HepG2 (cell line): Measurements from ENCODE around the gene ALB. TPM values are rescaled to one million over a fixed set of nuclear protein-coding genes. Genes with fewer than 3 reads are reported as not detected.

Source experiments
- CEBPG ChIP-seq: IDR thresholded peaks from 2 replicates; pipeline ENCODE4 v1.6.1; 2016
- FOXK2 ChIP-seq: fragments of 450-650 bp; IDR thresholded peaks from 2 replicates; pipeline ENCODE4 v1.6.1; 2016
- GATAD2A ChIP-seq: IDR thresholded peaks from 2 replicates; pipeline ENCODE4 v1.6.1; 2016
- GLI4 ChIP-seq: sonication (generic); formaldehyde crosslinking; IDR thresholded peaks from 2 replicates; pipeline ENCODE4 v1.5.1; 2020; ENCODE audit warnings: missing genetic modification reagents, mild to moderate bottlenecking, moderate library complexity, borderline replicate concordance
- HNF1A ChIP-seq, 2 experiments: sonication (generic) in 1 of 2; formaldehyde crosslinking in 1 of 2; IDR thresholded peaks; 2 replicates each; pipeline versions ENCODE4 v1.4.0 to v1.6.1; 2016 to 2020; ENCODE audit warnings: borderline replicate concordance in 1 of 2, low read depth in 1 of 2, mild to moderate bottlenecking in 1 of 2, missing genetic modification reagents in 1 of 2
- HOXA5 ChIP-seq: sonication (generic); formaldehyde crosslinking; IDR thresholded peaks from 2 replicates; pipeline ENCODE4 v1.4.0; 2020; ENCODE audit warnings: missing genetic modification reagents
- IRF9 ChIP-seq: sonication (generic); formaldehyde crosslinking; IDR thresholded peaks from 2 replicates; pipeline ENCODE4 v1.8.0; 2022; ENCODE audit warnings: missing genetic modification reagents, mild to moderate bottlenecking, borderline replicate concordance
- MNT ChIP-seq: fragments of 450-650 bp; IDR thresholded peaks from 2 replicates; pipeline ENCODE4 v1.6.1; 2016
- MYNN ChIP-seq: sonication (generic); formaldehyde crosslinking; IDR thresholded peaks from 2 replicates; pipeline ENCODE4 v1.4.0; 2020; ENCODE audit warnings: mild to moderate bottlenecking, low read depth, missing genetic modification reagents
- PITX1 ChIP-seq: sonication (generic); formaldehyde crosslinking; IDR thresholded peaks from 2 replicates; pipeline ENCODE4 v1.5.1; 2020; ENCODE audit warnings: mild to moderate bottlenecking, missing genetic modification reagents
- POLR2A ChIP-seq, 2 experiments: IDR thresholded peaks; 2 replicates each; pipeline ENCODE4 v1.6.1; 2011; ENCODE audit warnings: low read depth in 2 of 2, low read length in 2 of 2, mild to moderate bottlenecking in 1 of 2, moderate library complexity in 1 of 2; ENCODE audit not compliant: insufficient read depth in 1 of 2
- ZC3H13 ChIP-seq: sonication (generic); formaldehyde crosslinking; IDR thresholded peaks from 2 replicates; pipeline ENCODE4 v1.8.1; 2023; ENCODE audit warnings: mild to moderate bottlenecking, missing genetic modification reagents, moderate library complexity
- ZHX2 ChIP-seq, 2 experiments: sonication (generic) in 1 of 2; formaldehyde crosslinking in 1 of 2; IDR thresholded peaks; 2 replicates each; pipeline versions ENCODE4 v1.6.1 to v1.9.0; 2014 to 2022; ENCODE audit warnings: antibody characterized with exemption in 1 of 2, borderline replicate concordance in 1 of 2, inconsistent platforms in 1 of 2, low read depth in 1 of 2, missing genetic modification reagents in 1 of 2
- ZNF34 ChIP-seq: sonication (generic); formaldehyde crosslinking; IDR thresholded peaks from 2 replicates; pipeline ENCODE4 v1.4.0; 2020; ENCODE audit warnings: mild to moderate bottlenecking, missing genetic modification reagents, borderline replicate concordance
- ZNF563 ChIP-seq: sonication (generic); formaldehyde crosslinking; IDR thresholded peaks from 2 replicates; pipeline ENCODE4 v1.8.0; 2022; ENCODE audit warnings: mild to moderate bottlenecking, moderate library complexity, missing genetic modification reagents
- ZNF704 ChIP-seq: sonication (generic); formaldehyde crosslinking; IDR thresholded peaks from 2 replicates; pipeline ENCODE4 v1.8.1; 2023; ENCODE audit warnings: mild to moderate bottlenecking, inconsistent platforms, moderate library complexity, missing genetic modification reagents, borderline replicate concordance
- polyA plus RNA-seq, 8 experiments: library from polyadenylated mRNA; depleted of rRNA in 3 of 8; stranded (reverse) in 7 of 8; unstranded in 1 of 8; fragments of >200 nt; fragmentation: Illumina TruSeq in 4 of 8; extraction: Trizol in 4 of 8; gene quantifications; 2 replicates each; pipeline versions ENCODE4 v1.2.1 to v1.2.3, GENCODE V29; 2011 to 2016; ENCODE audit warnings: low read depth in 4 of 8, missing spikeins in 1 of 8, mixed read lengths in 1 of 8; ENCODE audit not compliant: insufficient read depth in 1 of 8
- total RNA-seq, 5 experiments: library from RNA; depleted of rRNA; stranded (reverse); fragments of >200 nt; fragmentation: Illumina TruSeq; extraction: Trizol; gene quantifications; 2 replicates each; pipeline ENCODE4 v1.2.3, GENCODE V29; 2016; ENCODE audit warnings: low read depth in 1 of 5

The ALB gene
- total and polyA plus RNA-seq, 2 of the 13 experiments (the other 11 are each of a cell fraction or from before 2014, with no cell fraction given) = 22,259 to 22,625 TPM

GRCh38 chr4:73435984-73436383, 31.9 kb downstream of the ALB start, which contains the start of gene AFP (continued):
- TF ChIP-seq IRF9 (CRISPR knock-in tag) (no peak), CEBPG (CRISPR knock-in tag) (peak; percentile 53; the same call in 1 of the 2 replicates), MYNN (CRISPR knock-in tag) (no peak), POLR2A (IDR thresholded peaks at IDR 0.05; ENCODE audit: insufficient read depth in 1 of 2, low read depth in 2 of 2, low read length in 2 of 2) (peak; percentile 55 to 83; a peak in 3 of 4 replicates), FOXK2 (no peak), PITX1 (CRISPR knock-in tag) (no peak), HOXA5 (CRISPR knock-in tag) (no peak), ZHX2 (IDR thresholded peaks at IDR 0.05; ENCODE audit: low read depth) (no peak), ZHX2 (CRISPR knock-in tag; IDR thresholded peaks at IDR 0.05; ENCODE audit: borderline replicate concordance) (0 out of 2 replicates have a peak, but pooled peaks have one; percentile 15), ZC3H13 (no peak), ZNF563 (no peak), ZNF34 (CRISPR knock-in tag) (no peak), MNT (no peak), ZNF704 (no peak), GLI4 (CRISPR knock-in tag) (no peak), HNF1A (IDR thresholded peaks at IDR 0.05; ENCODE audit: low read depth) (peak; percentile 94), HNF1A (CRISPR knock-in tag; IDR thresholded peaks at IDR 0.05; ENCODE audit: borderline replicate concordance) (peak; percentile 79; the same call in 1 of the 2 replicates), GATAD2A (peak; percentile 42; the same call in 1 of the 2 replicates)
